Chondrocyte (in vitro differentiated cells): ENCODE measurements around the gene ARHGAP6. TPM values are rescaled to one million over a fixed set of nuclear protein-coding genes. Genes with fewer than 3 reads are reported as not detected.

ENCODE experiments used
- DNase-seq: peaks from one replicate; pipeline ENCODE4 v3.0.0; 2021; ENCODE audit warnings: mixed read lengths, low spot score
- H3K27ac Mint-ChIP-seq: one replicate; pipeline ENCODE4 v1.8.0; 2021; ENCODE audit warnings: mild to moderate bottlenecking, moderate library complexity, mixed read lengths; ENCODE audit not compliant: unreplicated experiment
- H3K27me3 Mint-ChIP-seq: 2 replicates; pipeline ENCODE4 v1.8.0; 2021; ENCODE audit warnings: low read depth, mixed read lengths
- H3K36me3 Mint-ChIP-seq: 2 replicates; pipeline ENCODE4 v1.8.0; 2021; ENCODE audit warnings: low read depth, mixed read lengths
- H3K4me1 Mint-ChIP-seq: 2 replicates; pipeline ENCODE4 v1.8.0; 2021; ENCODE audit warnings: low read depth, mild to moderate bottlenecking, mixed read lengths
- H3K4me3 Mint-ChIP-seq: one replicate; pipeline ENCODE4 v1.8.0; 2021; ENCODE audit warnings: mild to moderate bottlenecking, moderate library complexity, mixed read lengths; ENCODE audit not compliant: unreplicated experiment
- H3K9me3 Mint-ChIP-seq: 2 replicates; pipeline ENCODE4 v1.8.0; 2021; ENCODE audit warnings: low read depth, mixed read lengths
- total RNA-seq: library from RNA; stranded (reverse); gene quantifications from 3 replicates; pipeline ENCODE4 v1.2.1, GENCODE V29; 2021
- TF ChIP-seq, protein P1 (sequence below): fragments of 200-600 bp; sonication (generic); IDR thresholded peaks from 2 replicates; pipeline ENCODE4 v1.5.0; 2021; ENCODE audit warnings: antibody characterized with exemption, mild to moderate bottlenecking, moderate library complexity

Gene ARHGAP6
- total RNA-seq, 1 donor from 2014 or later = 1.5 TPM

DNA sequence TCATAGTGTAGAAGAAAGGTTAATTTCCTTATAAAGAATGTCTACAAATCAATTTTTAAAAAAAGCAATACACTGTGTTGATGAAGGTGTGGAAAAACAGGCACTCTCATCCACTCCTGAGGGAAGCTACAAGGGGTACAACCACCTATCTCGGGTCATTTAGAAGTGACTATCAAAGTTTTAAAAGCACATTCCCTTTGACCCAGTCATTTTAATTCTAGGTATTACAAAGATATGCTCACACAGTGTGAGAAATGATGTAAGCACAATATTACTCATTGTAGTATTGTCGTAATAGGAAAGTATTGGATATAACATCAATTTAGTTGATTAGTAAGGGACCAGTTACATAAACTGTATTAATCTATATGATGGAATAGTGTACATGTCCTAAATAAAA is 562.0 kb downstream of the ARHGAP6 start:
- H3K9me3 Mint-ChIP-seq = peaks cover 6% of the 10 kb centered on the region
- TF ChIP-seq, protein P1, sequence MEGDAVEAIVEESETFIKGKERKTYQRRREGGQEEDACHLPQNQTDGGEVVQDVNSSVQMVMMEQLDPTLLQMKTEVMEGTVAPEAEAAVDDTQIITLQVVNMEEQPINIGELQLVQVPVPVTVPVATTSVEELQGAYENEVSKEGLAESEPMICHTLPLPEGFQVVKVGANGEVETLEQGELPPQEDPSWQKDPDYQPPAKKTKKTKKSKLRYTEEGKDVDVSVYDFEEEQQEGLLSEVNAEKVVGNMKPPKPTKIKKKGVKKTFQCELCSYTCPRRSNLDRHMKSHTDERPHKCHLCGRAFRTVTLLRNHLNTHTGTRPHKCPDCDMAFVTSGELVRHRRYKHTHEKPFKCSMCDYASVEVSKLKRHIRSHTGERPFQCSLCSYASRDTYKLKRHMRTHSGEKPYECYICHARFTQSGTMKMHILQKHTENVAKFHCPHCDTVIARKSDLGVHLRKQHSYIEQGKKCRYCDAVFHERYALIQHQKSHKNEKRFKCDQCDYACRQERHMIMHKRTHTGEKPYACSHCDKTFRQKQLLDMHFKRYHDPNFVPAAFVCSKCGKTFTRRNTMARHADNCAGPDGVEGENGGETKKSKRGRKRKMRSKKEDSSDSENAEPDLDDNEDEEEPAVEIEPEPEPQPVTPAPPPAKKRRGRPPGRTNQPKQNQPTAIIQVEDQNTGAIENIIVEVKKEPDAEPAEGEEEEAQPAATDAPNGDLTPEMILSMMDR = no peak

DNA sequence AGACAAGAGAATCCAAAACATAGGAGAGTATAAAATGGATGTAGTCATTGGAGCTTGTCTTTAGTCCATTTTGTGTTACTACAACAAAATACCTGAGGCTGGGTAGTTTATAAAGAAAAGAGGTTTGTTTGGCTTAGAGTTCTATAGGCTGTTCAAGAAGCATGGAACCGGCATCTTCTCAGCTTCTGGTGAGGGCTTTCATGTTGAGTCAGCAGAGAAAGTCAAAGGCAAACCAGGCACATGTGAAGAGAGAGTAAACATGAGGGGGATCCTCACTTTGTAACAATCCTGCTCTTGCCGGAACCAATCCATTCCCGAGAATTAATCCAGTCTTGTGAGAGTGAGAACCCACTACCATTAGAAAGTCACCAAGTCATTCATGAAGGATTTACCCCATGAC is 562.7 kb downstream of the ARHGAP6 start:
- H3K9me3 Mint-ChIP-seq = peaks cover 10% of the 10 kb centered on the region
- no peak overlapping the region for H3K4me3 Mint-ChIP-seq
- no peaks in the 10 kb centered on the region for H3K27me3 Mint-ChIP-seq

More for the DNA sequence above, 562.0 kb downstream of the ARHGAP6 start:
- DNase-seq = no peak
- H3K36me3 Mint-ChIP-seq = no peaks in the 10 kb centered on the region
- H3K4me3 Mint-ChIP-seq = no peak overlapping the region
- no peak overlapping the region for H3K27ac Mint-ChIP-seq
- H3K27me3 Mint-ChIP-seq = no peaks in the 10 kb centered on the region
- peaks cover 21% of the 10 kb centered on the region for H3K4me1 Mint-ChIP-seq

DNA sequence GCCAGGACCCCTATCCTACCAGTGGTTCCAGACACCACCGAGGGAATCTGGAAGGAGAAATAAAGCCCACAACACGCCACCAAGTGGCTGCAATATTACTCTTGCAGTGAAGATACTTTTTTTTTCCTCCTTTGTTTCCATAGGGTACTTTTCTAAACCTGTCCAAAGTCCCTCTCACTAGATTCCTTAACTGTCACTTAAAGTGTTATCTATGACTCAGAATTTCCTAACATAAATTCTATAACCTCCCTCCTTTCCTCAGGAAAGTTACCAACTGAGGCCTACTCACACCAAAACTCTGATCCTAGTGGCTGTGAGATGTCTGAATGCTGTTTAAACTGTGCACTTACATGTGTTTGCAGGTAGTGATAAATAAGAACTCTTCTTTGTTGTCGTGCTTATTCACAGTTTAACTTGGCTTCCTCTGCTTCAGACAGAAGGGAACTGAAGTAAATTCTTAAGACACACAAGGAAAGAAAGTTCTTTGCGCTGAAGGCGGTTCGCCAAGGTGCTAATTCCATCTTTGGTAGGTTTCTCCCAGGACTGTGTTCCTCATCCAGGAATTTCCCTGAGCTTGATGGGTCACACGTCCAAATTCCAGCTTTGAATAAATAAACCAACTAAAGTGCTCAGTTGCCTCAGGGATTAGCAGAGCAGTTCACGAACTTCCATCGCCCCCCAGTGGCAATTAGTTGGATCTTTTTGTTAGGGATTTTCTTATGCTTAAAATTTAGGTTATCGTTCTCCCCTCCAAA is 565.3 kb downstream of the ARHGAP6 start:
- Mint-ChIP-seq H3K36me3 (no peaks in the 10 kb centered on the region), H3K4me1 (peaks cover 21% of the 10 kb centered on the region), H3K4me3 (no peak overlapping the region), H3K27ac (peak overlapping the region; percentile 82), H3K9me3 (peaks cover 7% of the 10 kb centered on the region), H3K27me3 (no peaks in the 10 kb centered on the region)
- no peak for DNase-seq
- TF ChIP-seq, protein P1 = peak; percentile 80

More for the DNA sequence above, 562.7 kb downstream of the ARHGAP6 start:
- no peak for DNase-seq
- H3K4me1 Mint-ChIP-seq = peaks cover 21% of the 10 kb centered on the region
- TF ChIP-seq, protein P1 = no peak
- H3K36me3 Mint-ChIP-seq = no peaks in the 10 kb centered on the region
- no peak overlapping the region for H3K27ac Mint-ChIP-seq

DNA sequence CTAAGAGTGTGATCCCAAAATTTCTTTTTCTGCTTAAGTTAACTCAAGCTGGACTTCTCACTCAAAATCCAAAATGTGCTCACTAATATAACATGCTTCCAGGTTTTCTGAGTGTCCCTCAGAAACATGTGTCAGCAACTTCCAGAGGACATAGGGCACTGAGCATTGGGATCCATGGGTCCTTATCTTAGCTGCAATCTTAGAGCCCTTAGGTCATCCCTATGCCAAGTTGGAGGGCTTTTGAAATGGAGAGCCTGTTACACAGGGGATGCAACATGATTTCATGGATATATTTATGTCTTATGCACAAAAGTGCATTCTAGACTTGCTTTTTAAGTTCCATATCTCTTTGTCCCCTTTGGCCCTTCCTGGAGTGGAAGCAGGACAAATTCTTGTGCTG is 566.3 kb downstream of the ARHGAP6 start:
- peaks cover 21% of the 10 kb centered on the region for H3K4me1 Mint-ChIP-seq
- no peak overlapping the region for H3K4me3 Mint-ChIP-seq
- peaks cover 7% of the 10 kb centered on the region for H3K9me3 Mint-ChIP-seq
- no peaks in the 10 kb centered on the region for H3K36me3 Mint-ChIP-seq
- H3K27me3 Mint-ChIP-seq = no peaks in the 10 kb centered on the region
- no peak for DNase-seq
- TF ChIP-seq, protein P1 = no peak
- no peak overlapping the region for H3K27ac Mint-ChIP-seq

DNA sequence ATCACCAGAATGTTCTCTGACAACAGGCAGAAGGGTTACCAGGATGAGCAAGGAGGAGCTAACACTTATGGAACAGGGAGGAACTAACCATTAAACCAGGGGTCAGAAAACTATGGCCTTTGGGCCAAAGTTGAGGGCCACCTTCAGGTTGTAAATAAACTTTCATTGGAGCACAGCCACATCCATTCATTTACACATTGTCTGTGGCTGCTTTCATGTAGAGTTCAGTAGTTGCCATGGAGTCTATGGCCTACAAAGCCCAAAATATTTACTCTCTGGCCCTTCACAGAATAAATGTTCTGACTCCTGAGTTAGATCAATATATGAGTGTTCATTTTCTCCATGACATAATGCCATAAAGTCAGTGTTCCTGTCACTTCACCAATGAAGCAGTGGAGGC is 567.8 kb downstream of the ARHGAP6 start:
- Mint-ChIP-seq H3K27me3 (no peaks in the 10 kb centered on the region), H3K36me3 (no peaks in the 10 kb centered on the region), H3K27ac (no peak overlapping the region), H3K4me1 (peaks cover 21% of the 10 kb centered on the region), H3K4me3 (no peak overlapping the region), H3K9me3 (peaks cover 7% of the 10 kb centered on the region)
- DNase-seq = no peak
- TF ChIP-seq, protein P1 = no peak
